OCI-LY3 (cell line): ENCODE measurements around the gene NECAB2.

ENCODE experiments used
- H2AFZ ChIP-seq: fragments of 200-600, 300-600 bp; shearing (Covaris generic); 2 replicates; pipeline ENCODE4 v1.6.0; 2014; ENCODE audit warnings: antibody characterized with exemption, low read depth, low read length
- H3K27ac ChIP-seq: fragments of 200-600, 300-600 bp; sonication (generic); 2 replicates; pipeline ENCODE4 v1.5.1; 2014; ENCODE audit warnings: mild to moderate bottlenecking, low read length, moderate library complexity, mixed read lengths
- H3K27me3 ChIP-seq: fragments of 200-600, 300-600 bp; sonication (generic); 2 replicates; pipeline ENCODE4 v1.6.1; 2014; ENCODE audit warnings: low read depth, low read length, mixed read lengths
- H3K36me3 ChIP-seq: fragments of 200-600, 300-600 bp; sonication (generic); replicated peaks from 2 replicates; pipeline ENCODE3; 2014; ENCODE audit warnings: low read depth, low read length, mixed read lengths
- H3K4me1 ChIP-seq: fragments of 300-600, 200-600 bp; sonication (generic); 2 replicates; pipeline ENCODE4 v1.6.1; 2014; ENCODE audit warnings: low read length, mixed read lengths
- H3K4me2 ChIP-seq: fragments of 200-600, 300-600 bp; sonication (generic); 2 replicates; pipeline ENCODE4 v1.6.1; 2014; ENCODE audit warnings: low read length, mixed read lengths
- H3K4me3 ChIP-seq: fragments of 300-600, 200-600 bp; sonication (generic); 2 replicates; pipeline ENCODE4 v1.5.1; 2014; ENCODE audit warnings: antibody characterized with exemption, mild to moderate bottlenecking, low read length, moderate library complexity
- H3K79me2 ChIP-seq: fragments of 300-600, 200-600 bp; shearing (Covaris generic); 2 replicates; pipeline ENCODE4 v1.6.1; 2014; ENCODE audit warnings: mild to moderate bottlenecking, low read length, mixed read lengths
- H3K9ac ChIP-seq: fragments of 300-600, 200-600 bp; shearing (Covaris generic); 2 replicates; pipeline ENCODE4 v1.6.0; 2014; ENCODE audit warnings: mild to moderate bottlenecking, low read length, moderate library complexity
- H3K9me3 ChIP-seq: fragments of 200-600, 300-600 bp; shearing (Covaris generic); 2 replicates; pipeline ENCODE4 v1.6.1; 2014; ENCODE audit warnings: low read length, mixed read lengths; ENCODE audit not compliant: insufficient read depth
- H4K20me1 ChIP-seq: fragments of 200-600, 300-600 bp; sonication (generic); 2 replicates; pipeline ENCODE4 v1.6.1; 2016; ENCODE audit warnings: low read length, mixed read lengths; ENCODE audit not compliant: insufficient read depth
- EZH2phosphoT487 ChIP-seq: fragments of 200-600 bp; shearing (Covaris generic); IDR thresholded peaks from 2 replicates; pipeline ENCODE4 v1.6.1; 2018; ENCODE audit warnings: antibody characterized with exemption, mixed run types, low read depth
- TF ChIP-seq, protein P1 (sequence below): fragments of 200-600, 300-600 bp; sonication (generic); IDR thresholded peaks from 2 replicates; pipeline ENCODE4 v1.5.1; 2014; ENCODE audit warnings: antibody characterized with exemption, low read length, low read depth

NECAB2 gene

DNA sequence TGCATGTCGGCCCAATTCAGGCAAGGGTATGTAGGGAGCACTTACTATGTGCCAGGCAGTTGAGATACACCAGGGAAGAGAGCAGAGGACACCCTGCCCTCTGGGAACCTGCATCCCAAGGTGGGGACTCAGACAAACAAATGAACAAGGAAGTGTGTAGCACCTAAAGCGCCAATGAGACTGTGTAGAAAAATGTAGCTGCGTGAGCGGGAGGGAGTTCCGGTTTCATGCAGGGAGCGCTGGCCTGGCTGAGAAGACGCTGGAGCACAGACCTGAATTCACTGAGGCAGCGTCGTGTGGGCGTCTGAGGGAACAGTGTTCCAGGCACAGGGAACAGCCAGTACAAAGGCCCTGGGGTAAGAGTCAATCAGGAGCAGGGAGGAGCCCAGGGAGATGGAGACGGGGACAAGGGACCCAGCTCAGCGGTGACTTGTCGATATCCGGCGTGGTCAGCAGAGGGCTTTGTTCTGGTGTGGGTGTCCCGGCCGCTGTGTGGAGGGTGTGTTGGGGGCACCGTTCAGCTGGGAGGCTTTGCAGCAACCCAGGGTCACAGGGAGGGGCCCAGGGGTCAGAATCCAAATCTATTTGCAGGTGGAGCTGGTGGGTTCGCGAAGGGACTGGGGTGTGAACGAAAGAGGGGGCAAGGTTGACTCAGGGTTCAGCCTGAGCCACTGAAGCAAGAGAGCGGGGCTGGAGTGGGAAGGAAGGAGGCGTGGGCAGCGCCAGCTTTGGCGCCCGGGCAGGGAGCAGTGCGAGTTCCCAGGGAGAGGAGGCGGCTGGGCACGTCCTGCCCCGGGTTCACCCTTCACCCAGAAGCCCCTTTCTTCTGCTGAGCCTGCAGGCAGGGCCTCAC lies 32.8 kb upstream of the NECAB2 start:
- H2AFZ ChIP-seq: no peak overlapping the region
- H3K27ac ChIP-seq: no peak overlapping the region
- no peaks in the 10 kb centered on the region for H3K4me1 ChIP-seq
- no peak overlapping the region for H3K4me2 ChIP-seq
- H3K36me3 ChIP-seq: no peaks in the 10 kb centered on the region
- H3K9ac ChIP-seq: no peak overlapping the region
- no peaks in the 10 kb centered on the region for H4K20me1 ChIP-seq
- no peaks in the 10 kb centered on the region for H3K9me3 ChIP-seq
- H3K4me3 ChIP-seq: no peak overlapping the region
- TF ChIP-seq EZH2phosphoT487: no peak
- TF ChIP-seq, protein P1, sequence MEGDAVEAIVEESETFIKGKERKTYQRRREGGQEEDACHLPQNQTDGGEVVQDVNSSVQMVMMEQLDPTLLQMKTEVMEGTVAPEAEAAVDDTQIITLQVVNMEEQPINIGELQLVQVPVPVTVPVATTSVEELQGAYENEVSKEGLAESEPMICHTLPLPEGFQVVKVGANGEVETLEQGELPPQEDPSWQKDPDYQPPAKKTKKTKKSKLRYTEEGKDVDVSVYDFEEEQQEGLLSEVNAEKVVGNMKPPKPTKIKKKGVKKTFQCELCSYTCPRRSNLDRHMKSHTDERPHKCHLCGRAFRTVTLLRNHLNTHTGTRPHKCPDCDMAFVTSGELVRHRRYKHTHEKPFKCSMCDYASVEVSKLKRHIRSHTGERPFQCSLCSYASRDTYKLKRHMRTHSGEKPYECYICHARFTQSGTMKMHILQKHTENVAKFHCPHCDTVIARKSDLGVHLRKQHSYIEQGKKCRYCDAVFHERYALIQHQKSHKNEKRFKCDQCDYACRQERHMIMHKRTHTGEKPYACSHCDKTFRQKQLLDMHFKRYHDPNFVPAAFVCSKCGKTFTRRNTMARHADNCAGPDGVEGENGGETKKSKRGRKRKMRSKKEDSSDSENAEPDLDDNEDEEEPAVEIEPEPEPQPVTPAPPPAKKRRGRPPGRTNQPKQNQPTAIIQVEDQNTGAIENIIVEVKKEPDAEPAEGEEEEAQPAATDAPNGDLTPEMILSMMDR: no peak
- 0 out of 2 replicates have a peak, but pooled peaks cover 5% of the 10 kb centered on the region for H3K27me3 ChIP-seq
- no peaks in the 10 kb centered on the region for H3K79me2 ChIP-seq

DNA sequence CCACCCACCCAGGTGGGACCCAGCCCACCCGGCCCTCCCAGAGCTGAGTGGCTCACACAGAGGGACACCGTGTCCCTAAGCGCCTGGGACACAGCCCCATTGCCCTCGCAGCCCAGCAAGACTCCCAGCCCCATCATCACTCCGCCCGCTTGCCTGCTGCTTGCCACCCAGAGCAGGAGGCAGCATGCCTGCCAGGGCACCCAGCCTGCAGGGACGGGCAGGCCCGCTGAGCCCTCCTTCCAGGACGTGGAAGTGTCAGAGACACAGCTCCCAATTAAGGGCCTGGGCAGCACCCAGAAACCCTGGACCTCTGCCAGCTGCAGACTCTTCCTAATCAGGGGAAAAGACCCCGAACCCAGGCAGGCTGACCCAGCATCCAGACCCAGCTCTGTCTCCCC lies 32.2 kb upstream of the NECAB2 start:
- H4K20me1 ChIP-seq: no peaks in the 10 kb centered on the region
- H3K79me2 ChIP-seq: no peaks in the 10 kb centered on the region
- H3K9me3 ChIP-seq: no peaks in the 10 kb centered on the region
- H3K4me3 ChIP-seq: no peak overlapping the region
- no peak for TF ChIP-seq EZH2phosphoT487
- TF ChIP-seq, protein P1: no peak
- 0 out of 2 replicates have a peak, but pooled peaks cover 5% of the 10 kb centered on the region for H3K27me3 ChIP-seq
- no peak overlapping the region for H3K4me2 ChIP-seq
- no peaks in the 10 kb centered on the region for H3K4me1 ChIP-seq
- no peaks in the 10 kb centered on the region for H3K36me3 ChIP-seq
- H3K27ac ChIP-seq: no peak overlapping the region
- no peak overlapping the region for H2AFZ ChIP-seq
- H3K9ac ChIP-seq: no peak overlapping the region

DNA sequence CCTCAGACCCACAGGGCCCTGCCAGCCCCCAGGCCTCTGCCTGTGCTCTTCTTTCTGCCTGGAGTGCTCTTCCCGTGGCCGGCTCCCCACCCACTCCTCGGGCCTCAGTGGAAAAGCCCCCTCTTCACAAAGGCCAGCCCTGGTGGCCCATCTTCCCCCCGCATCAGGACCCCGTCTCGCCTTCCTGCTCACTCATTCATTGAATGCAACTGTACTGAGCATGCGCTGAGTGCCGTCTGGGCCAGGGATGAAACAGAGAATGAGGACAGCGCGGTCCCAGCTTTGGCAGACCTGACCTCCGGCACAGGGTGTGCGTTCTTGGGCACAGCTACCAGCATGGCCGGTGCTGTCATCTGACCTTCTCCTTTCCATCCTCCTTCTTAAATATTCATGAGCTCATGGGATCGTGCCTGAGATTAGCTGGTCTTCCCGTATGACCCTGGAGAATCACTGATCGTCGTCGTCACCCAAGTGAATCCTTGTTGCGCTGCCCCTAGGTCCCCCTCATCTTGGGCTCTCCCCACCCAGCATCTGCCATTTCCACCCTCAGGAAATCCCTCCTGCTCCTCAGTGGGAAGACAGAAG lies 31.4 kb upstream of the NECAB2 start:
- 0 out of 2 replicates have a peak, but pooled peaks cover 5% of the 10 kb centered on the region for H3K27me3 ChIP-seq
- TF ChIP-seq, protein P1: no peak
- TF ChIP-seq EZH2phosphoT487: no peak
- H2AFZ ChIP-seq: no peak overlapping the region
- no peak overlapping the region for H3K4me2 ChIP-seq
- no peaks in the 10 kb centered on the region for H3K79me2 ChIP-seq
- no peak overlapping the region for H3K9ac ChIP-seq
- H3K27ac ChIP-seq: no peak overlapping the region
- no peaks in the 10 kb centered on the region for H3K4me1 ChIP-seq
- H3K4me3 ChIP-seq: no peak overlapping the region
- H3K9me3 ChIP-seq: no peaks in the 10 kb centered on the region
- H3K36me3 ChIP-seq: no peaks in the 10 kb centered on the region
- H4K20me1 ChIP-seq: no peaks in the 10 kb centered on the region

DNA sequence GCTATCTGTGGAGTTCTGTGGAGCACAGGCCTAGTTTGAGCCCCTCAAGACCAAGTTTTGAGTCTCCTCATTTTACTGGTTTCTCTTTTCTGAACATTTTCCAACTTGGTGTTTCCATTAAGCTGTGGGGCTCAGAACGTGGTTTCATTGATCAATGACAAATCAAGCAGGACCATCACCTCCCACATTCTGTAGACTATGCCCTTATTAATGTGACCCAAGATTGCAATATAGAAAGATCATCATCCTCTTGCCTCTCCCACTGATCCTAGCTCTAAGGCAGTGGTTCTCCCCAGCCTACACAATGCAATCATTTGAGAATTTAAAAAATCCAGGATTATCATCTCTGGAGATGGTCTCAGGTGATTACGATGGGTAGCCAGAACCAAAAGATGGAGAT lies 30.8 kb upstream of the NECAB2 start:
- no peak overlapping the region for H3K27ac ChIP-seq
- H3K9ac ChIP-seq: no peak overlapping the region
- H3K27me3 ChIP-seq: 0 out of 2 replicates have a peak, but pooled peaks cover 5% of the 10 kb centered on the region
- H3K36me3 ChIP-seq: no peaks in the 10 kb centered on the region
- H3K4me3 ChIP-seq: no peak overlapping the region
- H2AFZ ChIP-seq: no peak overlapping the region
- H4K20me1 ChIP-seq: no peaks in the 10 kb centered on the region
- H3K4me2 ChIP-seq: no peak overlapping the region
- H3K9me3 ChIP-seq: no peaks in the 10 kb centered on the region
- no peak for TF ChIP-seq EZH2phosphoT487
- TF ChIP-seq, protein P1: no peak
- no peaks in the 10 kb centered on the region for H3K4me1 ChIP-seq
- no peaks in the 10 kb centered on the region for H3K79me2 ChIP-seq
